CD4-positive, alpha-beta T cell (primary cell): ENCODE measurements around the gene ADGRL3. TPM values are rescaled to one million over a fixed set of nuclear protein-coding genes. Genes with fewer than 3 reads are reported as not detected.

Source experiments
- ATAC-seq: fragments of 200-7000 bp; cut with Tn5 transposase; one replicate; pipeline ENCODE4 v1.10.0; 2022; ENCODE audit warnings: mild to moderate bottlenecking; ENCODE audit not compliant: poor library complexity
- CTCF ChIA-PET: fragments of 350-600 bp; sonication (Branson Sonifier 250); formaldehyde crosslinking; loops from one replicate; lab custom pipeline; 2021; ENCODE audit warnings: antibody characterized with exemption, inconsistent platforms; lab: Charles Lee
- POLR2A ChIA-PET: fragments of 350-600 bp; sonication (Branson Sonifier 250); formaldehyde crosslinking; loops from one replicate; lab custom pipeline; 2021; ENCODE audit warnings: antibody characterized with exemption, inconsistent platforms; lab: Charles Lee
- DNase-seq, 14 experiments: peaks; one replicate each; pipeline ENCODE4 v3.0.0-alpha.2; 2013 to 2020; ENCODE audit warnings: mixed read lengths in 2 of 14
- H3K27ac ChIP-seq, 2 donors: one replicate each; pipeline versions ENCODE4 v1.5.1 to v1.7.0; 2013; ENCODE audit warnings: low read length in 2 of 2, low read depth in 1 of 2, mild to moderate bottlenecking in 1 of 2
- H3K27me3 ChIP-seq, 2 experiments: 1 replicate in 1 of 2; 2 replicates in 1 of 2; pipeline versions ENCODE4 v1.6.1 to v1.7.0; 2013; ENCODE audit warnings: low read length in 2 of 2, control low read depth in 1 of 2, mild to moderate bottlenecking in 1 of 2, moderate library complexity in 1 of 2; ENCODE audit not compliant: insufficient read depth in 2 of 2, control insufficient read depth in 1 of 2
- H3K36me3 ChIP-seq: one replicate; pipeline ENCODE4 v1.6.1; 2013; ENCODE audit warnings: low read length, control low read depth; ENCODE audit not compliant: insufficient read depth
- H3K4me1 ChIP-seq: one replicate; pipeline ENCODE4 v1.6.1; 2013; ENCODE audit warnings: low read length, control low read depth; ENCODE audit not compliant: insufficient read depth
- H3K4me3 ChIP-seq: one replicate; pipeline ENCODE4 v1.5.1; 2013; ENCODE audit warnings: mild to moderate bottlenecking, low read length, moderate library complexity
- H3K9me3 ChIP-seq, 2 experiments: 1 replicate in 1 of 2; 2 replicates in 1 of 2; pipeline versions ENCODE4 v1.6.1 to v1.7.0; 2013; ENCODE audit warnings: low read length in 2 of 2, mild to moderate bottlenecking in 2 of 2, control low read depth in 1 of 2, moderate library complexity in 1 of 2; ENCODE audit not compliant: control insufficient read depth in 1 of 2, insufficient read depth in 1 of 2
- H3K27ac Mint-ChIP-seq: one replicate; pipeline ENCODE4 v1.8.0; 2020; ENCODE audit warnings: mixed read lengths
- H3K27me3 Mint-ChIP-seq: one replicate; pipeline ENCODE4 v1.8.0; 2021; ENCODE audit warnings: mixed read lengths
- H3K36me3 Mint-ChIP-seq: one replicate; pipeline ENCODE4 v1.8.0; 2021; ENCODE audit warnings: low read depth, mixed read lengths
- H3K4me1 Mint-ChIP-seq: one replicate; pipeline ENCODE4 v1.8.0; 2021; ENCODE audit warnings: low read depth, mixed read lengths
- H3K4me3 Mint-ChIP-seq: one replicate; pipeline ENCODE4 v1.8.0; 2020; ENCODE audit warnings: mild to moderate bottlenecking, mixed read lengths
- H3K9me3 Mint-ChIP-seq: one replicate; pipeline ENCODE4 v1.8.0; 2020; ENCODE audit warnings: mixed read lengths
- intact Hi-C, 2 experiments: fragments of 100-400 bp; cut with DNase I in 1 of 2; cut with micrococcal nuclease in 1 of 2; formaldehyde crosslinking; loops; one replicate each; pipeline versions ENCODE4 v1.15.1 to v1.9.0; 2023 to 2025; cut with DNase I, micrococcal nuclease
- total RNA-seq, 174 experiments: library from RNA in 2 of 174; stranded (reverse) in 2 of 174; gene quantifications; one replicate each; pipeline ENCODE4 v1.2.3 and lab custom pipeline; 2021 to 2026
- TF ChIP-seq, protein P1 (sequence below): fragments of 200-600 bp; IDR thresholded peaks from one replicate; pipeline ENCODE4 v1.8.0; 2022; ENCODE audit warnings: antibody characterized with exemption, mild to moderate bottlenecking

ADGRL3 gene
- total RNA-seq, 2 experiments from 2014 or later, result not detected

DNA sequence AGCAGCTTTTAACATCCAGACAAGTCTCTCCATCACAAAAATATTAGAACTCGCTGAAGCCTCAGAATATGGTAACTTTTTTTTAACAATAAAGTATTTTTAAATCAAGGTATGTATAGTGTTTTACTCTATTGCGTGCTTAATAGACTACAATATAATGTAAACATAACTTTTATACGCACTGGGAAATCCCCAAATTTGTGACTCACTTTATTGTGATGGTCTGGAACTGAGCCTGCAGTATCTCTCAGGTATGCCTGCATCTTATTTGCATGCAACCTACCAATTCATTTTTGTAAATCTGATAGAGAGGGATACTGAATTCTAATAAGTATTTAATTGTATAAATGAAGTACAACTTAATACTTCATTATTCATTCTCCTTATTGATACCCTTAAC lies 823.5 kb downstream of the ADGRL3 start:
- intact Hi-C loops, result no loop called here
- H3K4me1 ChIP-seq, result no peaks in the 10 kb centered on the region
- H3K36me3 ChIP-seq, result no peaks in the 10 kb centered on the region
- Mint-ChIP-seq H3K27ac (no peak overlapping the region), H3K4me1 (no peaks in the 10 kb centered on the region), H3K36me3 (no peaks in the 10 kb centered on the region), H3K4me3 (no peak overlapping the region), H3K9me3 (peaks cover 4% of the 10 kb centered on the region), H3K27me3 (no peaks in the 10 kb centered on the region)
- DNase-seq (no peak), ATAC-seq (no peak)
- H3K27me3 ChIP-seq, result no peaks in the 10 kb centered on the region
- H3K4me3 ChIP-seq, result no peak overlapping the region
- H3K27ac ChIP-seq, result no peak overlapping the region
- TF ChIP-seq, protein P1, sequence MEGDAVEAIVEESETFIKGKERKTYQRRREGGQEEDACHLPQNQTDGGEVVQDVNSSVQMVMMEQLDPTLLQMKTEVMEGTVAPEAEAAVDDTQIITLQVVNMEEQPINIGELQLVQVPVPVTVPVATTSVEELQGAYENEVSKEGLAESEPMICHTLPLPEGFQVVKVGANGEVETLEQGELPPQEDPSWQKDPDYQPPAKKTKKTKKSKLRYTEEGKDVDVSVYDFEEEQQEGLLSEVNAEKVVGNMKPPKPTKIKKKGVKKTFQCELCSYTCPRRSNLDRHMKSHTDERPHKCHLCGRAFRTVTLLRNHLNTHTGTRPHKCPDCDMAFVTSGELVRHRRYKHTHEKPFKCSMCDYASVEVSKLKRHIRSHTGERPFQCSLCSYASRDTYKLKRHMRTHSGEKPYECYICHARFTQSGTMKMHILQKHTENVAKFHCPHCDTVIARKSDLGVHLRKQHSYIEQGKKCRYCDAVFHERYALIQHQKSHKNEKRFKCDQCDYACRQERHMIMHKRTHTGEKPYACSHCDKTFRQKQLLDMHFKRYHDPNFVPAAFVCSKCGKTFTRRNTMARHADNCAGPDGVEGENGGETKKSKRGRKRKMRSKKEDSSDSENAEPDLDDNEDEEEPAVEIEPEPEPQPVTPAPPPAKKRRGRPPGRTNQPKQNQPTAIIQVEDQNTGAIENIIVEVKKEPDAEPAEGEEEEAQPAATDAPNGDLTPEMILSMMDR, result no peak
- ChIA-PET POLR2A (no interaction called here), CTCF (no interaction called here)
- peaks cover 0 to 3% of the 10 kb centered on the region in 2 experiments for H3K9me3 ChIP-seq

DNA sequence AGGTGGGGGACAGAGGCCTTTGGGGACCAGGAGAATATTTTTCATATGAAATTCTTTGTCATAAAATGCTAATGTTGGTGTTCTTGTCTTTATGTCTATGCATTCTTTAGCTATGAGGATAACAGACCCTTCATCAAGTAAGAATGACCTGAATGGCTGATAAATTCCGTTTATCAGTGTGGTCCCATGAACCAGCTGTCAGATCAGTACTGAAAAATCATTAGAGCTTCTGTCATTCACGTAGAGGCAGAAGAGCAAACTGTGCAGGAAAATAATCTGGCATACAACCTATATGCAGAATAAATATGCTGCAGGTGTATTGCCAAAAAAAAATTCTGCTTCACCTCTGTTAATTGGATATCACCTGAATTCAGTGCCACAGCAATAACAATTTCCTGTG lies 828.6 kb downstream of the ADGRL3 start:
- no peaks in the 10 kb centered on the region for H3K36me3 Mint-ChIP-seq
- TF ChIP-seq, protein P1, result no peak
- ChIA-PET POLR2A (no interaction called here), CTCF (no interaction called here)
- no peak overlapping the region for H3K27ac Mint-ChIP-seq
- no peaks in the 10 kb centered on the region for H3K4me1 Mint-ChIP-seq
- no peaks in the 10 kb centered on the region for H3K9me3 ChIP-seq
- H3K4me3 ChIP-seq, result no peak overlapping the region
- no peaks in the 10 kb centered on the region for H3K36me3 ChIP-seq
- peaks cover 4% of the 10 kb centered on the region for H3K9me3 Mint-ChIP-seq
- DNase-seq (no peak), ATAC-seq (no peak)
- H3K4me3 Mint-ChIP-seq, result no peak overlapping the region
- no peak overlapping the region for H3K27ac ChIP-seq
- no peaks in the 10 kb centered on the region for H3K27me3 ChIP-seq
- intact Hi-C loops, result no loop called here
- H3K4me1 ChIP-seq, result no peaks in the 10 kb centered on the region
- no peaks in the 10 kb centered on the region for H3K27me3 Mint-ChIP-seq

DNA sequence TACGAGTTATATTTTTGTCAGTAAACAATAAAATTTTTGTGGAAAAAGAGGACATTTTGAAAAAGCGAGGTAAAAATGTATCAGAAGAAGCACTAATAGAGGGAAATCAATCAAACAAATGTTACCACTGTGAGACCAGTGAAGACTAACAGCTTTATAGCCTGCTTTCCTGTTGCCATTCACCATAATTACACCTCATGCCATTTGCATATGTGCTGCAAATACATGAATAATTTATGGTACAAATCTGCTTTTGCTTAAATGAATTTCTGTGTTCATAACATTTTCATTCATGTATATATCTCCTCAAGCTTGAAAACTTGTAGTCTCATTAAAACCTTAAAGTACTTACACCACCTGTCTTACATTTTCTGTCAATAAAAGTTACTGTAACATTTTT lies 830.8 kb downstream of the ADGRL3 start:
- Mint-ChIP-seq H3K4me3 (no peak overlapping the region), H3K27me3 (no peaks in the 10 kb centered on the region)

More for the DNA sequence above, 830.8 kb downstream of the ADGRL3 start:
- DNase-seq (no peak), ATAC-seq (no peak)
- Mint-ChIP-seq H3K27ac (no peak overlapping the region), H3K9me3 (peaks cover 4% of the 10 kb centered on the region), H3K4me1 (no peaks in the 10 kb centered on the region), H3K36me3 (no peaks in the 10 kb centered on the region)
- Histone ChIP-seq H3K9me3 (no peaks in the 10 kb centered on the region), H3K27me3 (no peaks in the 10 kb centered on the region), H3K27ac (no peak overlapping the region), H3K4me3 (no peak overlapping the region), H3K36me3 (no peaks in the 10 kb centered on the region), H3K4me1 (no peaks in the 10 kb centered on the region)
- CTCF ChIA-PET, result no interaction called here
- TF ChIP-seq, protein P1, result no peak
- intact Hi-C loops, result no loop called here
- POLR2A ChIA-PET, result no interaction called here
